HUES64 (cell line): ENCODE results near the gene BCAP29.

Experiments
- H3K27ac ChIP-seq: 2 replicates; pipeline ENCODE4 v1.7.0; 2013; ENCODE audit warnings: low read depth, low read length, inconsistent platforms
- H3K27me3 ChIP-seq: 2 replicates; pipeline ENCODE4 v1.6.1; 2013; ENCODE audit warnings: mild to moderate bottlenecking, low read length; ENCODE audit not compliant: insufficient read depth
- H3K36me3 ChIP-seq: 2 replicates; pipeline ENCODE4 v1.6.1; 2013; ENCODE audit warnings: mild to moderate bottlenecking, low read length; ENCODE audit not compliant: insufficient read depth
- H3K4me1 ChIP-seq: 2 replicates; pipeline ENCODE4 v1.6.1; 2013; ENCODE audit warnings: mild to moderate bottlenecking, low read length, moderate library complexity; ENCODE audit not compliant: insufficient read depth
- H3K4me3 ChIP-seq: 2 replicates; pipeline ENCODE4 v1.5.1; 2013; ENCODE audit warnings: mild to moderate bottlenecking, low read length, moderate library complexity
- H3K9ac ChIP-seq: 2 replicates; pipeline ENCODE4 v1.6.1; 2013; ENCODE audit warnings: mild to moderate bottlenecking, low read depth, low read length
- H3K9me3 ChIP-seq: 2 replicates; pipeline ENCODE4 v1.6.1; 2013; ENCODE audit warnings: low read depth, low read length; ENCODE audit not compliant: insufficient read depth
- WGBS: fragments of 150-250, 120-280 bp; methylation state at CpG from one replicate; pipeline ENCODE4 v1.1.7; 2013; ENCODE audit warnings: missing lambda C conversion rate; 5-methylcytosine and 5-hydroxymethylcytosine counted together

BCAP29 gene

GRCh38 chr7:107605218-107605815 lies 25.3 kb downstream of the BCAP29 start:
- H3K36me3 ChIP-seq = peaks cover 18% of the 10 kb centered on the region
- WGBS = 97% methylated on average over 2 of the region's 3 CpGs
- H3K9me3 ChIP-seq = no peaks in the 10 kb centered on the region
- no peaks in the 10 kb centered on the region for H3K27me3 ChIP-seq
- no peak overlapping the region for H3K27ac ChIP-seq
- H3K4me1 ChIP-seq = no peaks in the 10 kb centered on the region
- no peak overlapping the region for H3K4me3 ChIP-seq
- H3K9ac ChIP-seq = no peak overlapping the region

- Histone ChIP-seq H3K9ac (no peak overlapping the region), H3K9me3 (no peaks in the 10 kb centered on the region), H3K27ac (no peak overlapping the region), H3K36me3 (peaks cover 8% of the 10 kb centered on the region; the same call in 1 of the 2 replicates), H3K27me3 (no peaks in the 10 kb centered on the region), H3K4me3 (no peak overlapping the region), H3K4me1 (no peaks in the 10 kb centered on the region)
- 100% methylated on average over 1 of the region's 1 CpG for WGBS
Measured at GRCh38 chr7:107606303-107606702, 26.3 kb downstream of the BCAP29 start.

GRCh38 chr7:107609811-107610261 lies 29.8 kb downstream of the BCAP29 start:
- Histone ChIP-seq H3K9me3 (no peaks in the 10 kb centered on the region), H3K4me3 (no peak overlapping the region), H3K27me3 (no peaks in the 10 kb centered on the region), H3K27ac (no peak overlapping the region), H3K36me3 (no peaks in the 10 kb centered on the region; the same call in 1 of the 2 replicates), H3K4me1 (no peaks in the 10 kb centered on the region), H3K9ac (no peak overlapping the region)
- 96% methylated on average over 4 of the region's 4 CpGs for WGBS

- no CpG with 5 or more reads among the region's 1 CpG for WGBS
- Histone ChIP-seq H3K4me3 (no peak overlapping the region), H3K9ac (no peak overlapping the region), H3K36me3 (no peaks in the 10 kb centered on the region; the same call in 1 of the 2 replicates), H3K27ac (no peak overlapping the region), H3K9me3 (no peaks in the 10 kb centered on the region), H3K27me3 (no peaks in the 10 kb centered on the region), H3K4me1 (no peaks in the 10 kb centered on the region)
Measured at GRCh38 chr7:107610323-107610722, 30.3 kb downstream of the BCAP29 start.

GRCh38 chr7:107613439-107613838 lies 33.4 kb downstream of the BCAP29 start:
- no peaks in the 10 kb centered on the region for H3K27me3 ChIP-seq
- H3K9me3 ChIP-seq = no peaks in the 10 kb centered on the region
- WGBS = 91% methylated on average over 1 of the region's 1 CpG
- no peak overlapping the region for H3K4me3 ChIP-seq
- H3K36me3 ChIP-seq = peaks cover 5% of the 10 kb centered on the region; the same call in 1 of the 2 replicates
- no peak overlapping the region for H3K9ac ChIP-seq
- no peak overlapping the region for H3K27ac ChIP-seq
- H3K4me1 ChIP-seq = no peaks in the 10 kb centered on the region

GRCh38 chr7:107613948-107614347 lies 33.9 kb downstream of the BCAP29 start:
- Histone ChIP-seq H3K4me3 (no peak overlapping the region), H3K9me3 (no peaks in the 10 kb centered on the region), H3K27ac (no peak overlapping the region), H3K27me3 (no peaks in the 10 kb centered on the region), H3K36me3 (peaks cover 5% of the 10 kb centered on the region; the same call in 1 of the 2 replicates), H3K4me1 (no peaks in the 10 kb centered on the region), H3K9ac (no peak overlapping the region)

GRCh38 chr7:107614425-107614824 lies 34.4 kb downstream of the BCAP29 start:
- no peak overlapping the region for H3K4me3 ChIP-seq
- no peak overlapping the region for H3K27ac ChIP-seq
- no peak overlapping the region for H3K9ac ChIP-seq
- H3K9me3 ChIP-seq = no peaks in the 10 kb centered on the region
- peaks cover 5% of the 10 kb centered on the region; the same call in 1 of the 2 replicates for H3K36me3 ChIP-seq
- H3K27me3 ChIP-seq = no peaks in the 10 kb centered on the region
- H3K4me1 ChIP-seq = no peaks in the 10 kb centered on the region

GRCh38 chr7:107615910-107616680 lies 36.0 kb downstream of the BCAP29 start:
- H3K4me3 ChIP-seq = no peak overlapping the region
- no peak overlapping the region for H3K27ac ChIP-seq
- no peaks in the 10 kb centered on the region for H3K27me3 ChIP-seq
- no peak overlapping the region for H3K9ac ChIP-seq
- H3K36me3 ChIP-seq = peaks cover 5% of the 10 kb centered on the region; the same call in 1 of the 2 replicates
- H3K9me3 ChIP-seq = no peaks in the 10 kb centered on the region
- no peaks in the 10 kb centered on the region for H3K4me1 ChIP-seq
- WGBS = 98% methylated on average over 3 of the region's 4 CpGs

- H3K9me3 ChIP-seq = no peaks in the 10 kb centered on the region
- no peaks in the 10 kb centered on the region for H3K27me3 ChIP-seq
- 95% methylated on average over 1 of the region's 1 CpG for WGBS
- H3K4me3 ChIP-seq = no peak overlapping the region
- no peaks in the 10 kb centered on the region for H3K4me1 ChIP-seq
- H3K9ac ChIP-seq = no peak overlapping the region
- H3K36me3 ChIP-seq = no peaks in the 10 kb centered on the region
- H3K27ac ChIP-seq = no peak overlapping the region
Measured at GRCh38 chr7:107622429-107622828, 42.4 kb downstream of the BCAP29 start.

- Histone ChIP-seq H3K9me3 (no peaks in the 10 kb centered on the region), H3K9ac (no peak overlapping the region), H3K4me1 (no peaks in the 10 kb centered on the region), H3K27ac (no peak overlapping the region), H3K4me3 (no peak overlapping the region), H3K27me3 (no peaks in the 10 kb centered on the region), H3K36me3 (no peaks in the 10 kb centered on the region)
- 91% methylated on average over 2 of the region's 2 CpGs for WGBS
Measured at GRCh38 chr7:107622894-107623293, 42.8 kb downstream of the BCAP29 start.

GRCh38 chr7:107627002-107627401 lies 47.0 kb downstream of the BCAP29 start:
- Histone ChIP-seq H3K4me3 (no peak overlapping the region), H3K4me1 (no peaks in the 10 kb centered on the region), H3K27ac (no peak overlapping the region), H3K36me3 (no peaks in the 10 kb centered on the region), H3K9ac (no peak overlapping the region), H3K9me3 (no peaks in the 10 kb centered on the region), H3K27me3 (no peaks in the 10 kb centered on the region)
- 96% methylated on average over 4 of the region's 4 CpGs for WGBS
